Mucosa of stomach (tissue), 1 donor: ENCODE data around the gene ADCY4.
"Not testable (repeated sequence)": the region's sequence is repeated elsewhere in the genome, so short reads cannot be mapped to it uniquely, and the experiment has no call there.

Experiments
- H3K27me3 ChIP-seq: one replicate; pipeline ENCODE4 v1.7.0; 2013; ENCODE audit warnings: mild to moderate bottlenecking, low read length; ENCODE audit not compliant: control insufficient read depth, insufficient read depth
- H3K36me3 ChIP-seq: one replicate; pipeline ENCODE4 v1.7.0; 2013; ENCODE audit warnings: low read length; ENCODE audit not compliant: control insufficient read depth, insufficient read depth
- H3K4me1 ChIP-seq: one replicate; pipeline ENCODE4 v1.7.0; 2013; ENCODE audit warnings: mild to moderate bottlenecking, low read length; ENCODE audit not compliant: control insufficient read depth, insufficient read depth
- H3K4me3 ChIP-seq: one replicate; pipeline ENCODE4 v1.7.0; 2013; ENCODE audit warnings: low read length
- H3K9ac ChIP-seq: one replicate; pipeline ENCODE4 v1.7.0; 2013; ENCODE audit warnings: mild to moderate bottlenecking, low read length, moderate library complexity
- H3K9me3 ChIP-seq: one replicate; pipeline ENCODE4 v1.7.0; 2013; ENCODE audit warnings: mild to moderate bottlenecking, low read length, moderate library complexity; ENCODE audit not compliant: control insufficient read depth
- donor health status: Pancreatic carcinoma.

ADCY4 gene

GRCh38 chr14:24372701-24373416 lies 38.0 kb upstream of the ADCY4 start:
- Histone ChIP-seq H3K36me3 (no peaks in the 10 kb centered on the region), H3K27me3 (peaks cover 12% of the 10 kb centered on the region), H3K9me3 (no peaks in the 10 kb centered on the region), H3K4me3 (no peak overlapping the region), H3K4me1 (peaks cover 4% of the 10 kb centered on the region), H3K9ac (no peak overlapping the region)

GRCh38 chr14:24371605-24372004 lies 36.7 kb upstream of the ADCY4 start:
- H3K9me3 ChIP-seq, H3K4me3 ChIP-seq, H3K9ac ChIP-seq, H3K36me3 ChIP-seq: not testable (repeated sequence)
- peaks cover 14% of the 10 kb centered on the region for H3K4me1 ChIP-seq
- peaks cover 17% of the 10 kb centered on the region for H3K27me3 ChIP-seq

- Histone ChIP-seq H3K4me1 (peaks cover 18% of the 10 kb centered on the region), H3K4me3 (no peak overlapping the region), H3K27me3 (peaks cover 17% of the 10 kb centered on the region), H3K36me3 (no peaks in the 10 kb centered on the region), H3K9ac (no peak overlapping the region), H3K9me3 (no peaks in the 10 kb centered on the region)
These were observed 35.9 kb upstream of the ADCY4 start for GRCh38 chr14:24370748-24371147.

GRCh38 chr14:24369907-24370687 lies 35.2 kb upstream of the ADCY4 start:
- Histone ChIP-seq H3K4me3 (no peak overlapping the region), H3K4me1 (peaks cover 18% of the 10 kb centered on the region), H3K9ac (no peak overlapping the region), H3K27me3 (peaks cover 17% of the 10 kb centered on the region), H3K9me3 (no peaks in the 10 kb centered on the region), H3K36me3 (no peaks in the 10 kb centered on the region)

- Histone ChIP-seq H3K27me3 (peaks cover 17% of the 10 kb centered on the region), H3K9me3 (no peaks in the 10 kb centered on the region), H3K4me1 (peaks cover 18% of the 10 kb centered on the region), H3K4me3 (no peak overlapping the region), H3K36me3 (no peaks in the 10 kb centered on the region), H3K9ac (no peak overlapping the region)
These were observed 34.6 kb upstream of the ADCY4 start for GRCh38 chr14:24369463-24369862.

- peak overlapping the region; percentile 63 for H3K4me3 ChIP-seq
- H3K36me3 ChIP-seq: no peaks in the 10 kb centered on the region
- peak overlapping the region; percentile 81 for H3K9ac ChIP-seq
- peaks cover 17% of the 10 kb centered on the region for H3K27me3 ChIP-seq
- H3K4me1 ChIP-seq: peaks cover 18% of the 10 kb centered on the region
- H3K9me3 ChIP-seq: no peaks in the 10 kb centered on the region
These were observed 33.8 kb upstream of the ADCY4 start for GRCh38 chr14:24368562-24369252.

- Histone ChIP-seq H3K27me3 (peaks cover 17% of the 10 kb centered on the region), H3K4me3 (peak overlapping the region; percentile 63), H3K9ac (peak overlapping the region; percentile 81), H3K4me1 (peaks cover 18% of the 10 kb centered on the region), H3K9me3 (no peaks in the 10 kb centered on the region), H3K36me3 (no peaks in the 10 kb centered on the region)
These were observed 33.3 kb upstream of the ADCY4 start for GRCh38 chr14:24368212-24368561.

GRCh38 chr14:24367514-24368211 lies 32.8 kb upstream of the ADCY4 start, which contains the start of gene NFATC4:
Gene NFATC4, plus strand, starts transcription at chr14:24368184. Its CDS starts 157 bp downstream, at chr14:24368341.
- no peaks in the 10 kb centered on the region for H3K9me3 ChIP-seq
- H3K27me3 ChIP-seq: peaks cover 17% of the 10 kb centered on the region
- H3K4me3 ChIP-seq: peak within 1 kb of the TSS; percentile 94
- peak within 1 kb of the TSS; percentile 85 for H3K9ac ChIP-seq
- no peaks in the 10 kb centered on the region for H3K36me3 ChIP-seq
- H3K4me1 ChIP-seq: peaks cover 18% of the 10 kb centered on the region

GRCh38 chr14:24366721-24367513 lies 32.0 kb upstream of the ADCY4 start:
- peaks cover 18% of the 10 kb centered on the region for H3K4me1 ChIP-seq
- H3K4me3 ChIP-seq: peak overlapping the region; percentile 94
- peaks cover 17% of the 10 kb centered on the region for H3K27me3 ChIP-seq
- no peaks in the 10 kb centered on the region for H3K9me3 ChIP-seq
- no peaks in the 10 kb centered on the region for H3K36me3 ChIP-seq
- peak overlapping the region; percentile 85 for H3K9ac ChIP-seq

- Histone ChIP-seq H3K4me1 (peaks cover 18% of the 10 kb centered on the region), H3K9me3 (no peaks in the 10 kb centered on the region), H3K36me3 (no peaks in the 10 kb centered on the region), H3K27me3 (peaks cover 17% of the 10 kb centered on the region), H3K9ac (peak overlapping the region; percentile 85), H3K4me3 (peak overlapping the region; percentile 94)
These were observed 31.5 kb upstream of the ADCY4 start for GRCh38 chr14:24366413-24366720.
